RWPE1 (cell line): Measurements from ENCODE around the gene SLC4A3.
A peak's percentile ranks its signal among the peaks of the same experiment; 100 is the strongest.

Experiments
- CTCF ChIA-PET: fragments of 350-600 bp; sonication (Branson Sonifier 250); formaldehyde crosslinking; extraction: SDS; loops from one replicate; lab custom pipeline; 2021; lab: Yijun Ruan, JAX
- POLR2A ChIA-PET: fragments of 400-600 bp; formaldehyde crosslinking; extraction: SDS; loops from one replicate; lab custom pipeline; 2020; ENCODE audit warnings: antibody characterized with exemption; ENCODE audit not compliant: low non-redundant PET; lab: Yijun Ruan, JAX
- DNase-seq: peaks from one replicate; pipeline ENCODE4 v3.0.0; 2012; ENCODE audit warnings: low spot score
- H3K27ac ChIP-seq: fragments of 450-650 bp; 2 replicates; pipeline ENCODE4 v1.5.1; 2017
- TF ChIP-seq, protein P1 (sequence below): fragments of 450-650 bp; conservative IDR thresholded peaks from 2 replicates; pipeline ENCODE4 v1.5.1; 2017; ENCODE audit warnings: low read depth, mild to moderate bottlenecking

The SLC4A3 gene

DNA sequence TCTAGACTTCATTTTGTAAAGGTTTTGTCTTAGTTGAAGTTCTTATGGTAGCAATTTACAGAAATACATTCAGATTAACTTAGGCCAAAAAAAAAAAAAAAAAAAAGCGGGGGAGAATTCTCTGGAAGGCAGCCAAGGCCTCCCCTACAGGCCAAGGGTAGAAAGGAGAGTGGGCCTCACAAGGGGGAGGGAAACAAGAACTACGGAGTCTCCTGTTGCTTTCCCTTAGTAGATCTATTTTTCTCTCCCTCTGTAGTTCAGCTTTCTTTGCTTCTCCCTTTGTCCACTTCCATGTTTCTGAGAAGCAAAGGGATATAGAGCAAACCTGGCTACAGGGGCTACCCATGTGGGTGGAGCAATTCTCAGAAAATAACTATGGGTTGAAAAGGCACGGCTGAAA, 32.2 kb upstream of the SLC4A3 start:
- H3K27ac ChIP-seq: no peak overlapping the region
- DNase-seq: no peak
- POLR2A ChIA-PET: no interaction called here
- CTCF ChIA-PET: interaction anchor here (0.6 to 0.8 kb wide), 2 partner anchors 43 to 322 kb away, joined by 3 read pairs; no protein-coding TSS in a partner anchor
- TF ChIP-seq, protein P1, sequence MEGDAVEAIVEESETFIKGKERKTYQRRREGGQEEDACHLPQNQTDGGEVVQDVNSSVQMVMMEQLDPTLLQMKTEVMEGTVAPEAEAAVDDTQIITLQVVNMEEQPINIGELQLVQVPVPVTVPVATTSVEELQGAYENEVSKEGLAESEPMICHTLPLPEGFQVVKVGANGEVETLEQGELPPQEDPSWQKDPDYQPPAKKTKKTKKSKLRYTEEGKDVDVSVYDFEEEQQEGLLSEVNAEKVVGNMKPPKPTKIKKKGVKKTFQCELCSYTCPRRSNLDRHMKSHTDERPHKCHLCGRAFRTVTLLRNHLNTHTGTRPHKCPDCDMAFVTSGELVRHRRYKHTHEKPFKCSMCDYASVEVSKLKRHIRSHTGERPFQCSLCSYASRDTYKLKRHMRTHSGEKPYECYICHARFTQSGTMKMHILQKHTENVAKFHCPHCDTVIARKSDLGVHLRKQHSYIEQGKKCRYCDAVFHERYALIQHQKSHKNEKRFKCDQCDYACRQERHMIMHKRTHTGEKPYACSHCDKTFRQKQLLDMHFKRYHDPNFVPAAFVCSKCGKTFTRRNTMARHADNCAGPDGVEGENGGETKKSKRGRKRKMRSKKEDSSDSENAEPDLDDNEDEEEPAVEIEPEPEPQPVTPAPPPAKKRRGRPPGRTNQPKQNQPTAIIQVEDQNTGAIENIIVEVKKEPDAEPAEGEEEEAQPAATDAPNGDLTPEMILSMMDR: no peak

DNA sequence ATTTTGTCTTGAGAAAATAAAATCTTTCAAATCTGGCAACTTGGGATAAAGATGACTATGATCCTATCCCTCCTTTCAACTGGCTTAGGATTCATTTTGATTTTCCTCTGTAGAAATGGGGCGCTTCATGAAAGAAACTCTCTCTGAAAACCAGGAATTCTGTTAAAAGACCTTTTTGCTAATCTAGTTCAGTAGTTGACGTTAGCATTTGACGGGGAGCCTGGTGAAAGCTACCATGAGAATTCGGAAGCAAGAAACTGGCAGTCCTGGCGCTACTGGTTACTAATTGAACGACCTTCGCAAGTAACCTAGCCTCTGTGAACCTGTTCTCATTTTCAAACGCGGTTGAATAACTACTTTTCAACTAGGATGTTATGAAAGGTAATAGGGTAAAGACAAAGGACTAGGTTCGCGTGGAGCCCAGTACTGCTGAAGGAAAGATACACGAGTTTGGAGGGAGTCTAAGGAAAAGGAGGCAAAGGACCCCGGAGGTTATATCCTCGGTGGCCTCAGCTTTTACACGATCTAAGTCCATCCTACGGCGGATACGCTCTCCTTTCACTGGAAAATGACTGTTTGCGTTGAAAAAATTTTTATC, 30.4 kb upstream of the SLC4A3 start:
- ChIA-PET CTCF (interaction anchor here (0.5 to 1.6 kb wide), 3 partner anchors 36 to 87 kb away, joined by 3 to 5 read pairs (median 5); no protein-coding TSS in a partner anchor), POLR2A (interaction anchor here (1.1 to 1.3 kb wide), 2 partner anchors 26 to 309 kb away, joined by 3 to 4 read pairs; partner anchors contain the start of gene OBSL1)
- peak overlapping the region; percentile 89 for H3K27ac ChIP-seq
- no peak for DNase-seq
- TF ChIP-seq, protein P1: no peak

DNA sequence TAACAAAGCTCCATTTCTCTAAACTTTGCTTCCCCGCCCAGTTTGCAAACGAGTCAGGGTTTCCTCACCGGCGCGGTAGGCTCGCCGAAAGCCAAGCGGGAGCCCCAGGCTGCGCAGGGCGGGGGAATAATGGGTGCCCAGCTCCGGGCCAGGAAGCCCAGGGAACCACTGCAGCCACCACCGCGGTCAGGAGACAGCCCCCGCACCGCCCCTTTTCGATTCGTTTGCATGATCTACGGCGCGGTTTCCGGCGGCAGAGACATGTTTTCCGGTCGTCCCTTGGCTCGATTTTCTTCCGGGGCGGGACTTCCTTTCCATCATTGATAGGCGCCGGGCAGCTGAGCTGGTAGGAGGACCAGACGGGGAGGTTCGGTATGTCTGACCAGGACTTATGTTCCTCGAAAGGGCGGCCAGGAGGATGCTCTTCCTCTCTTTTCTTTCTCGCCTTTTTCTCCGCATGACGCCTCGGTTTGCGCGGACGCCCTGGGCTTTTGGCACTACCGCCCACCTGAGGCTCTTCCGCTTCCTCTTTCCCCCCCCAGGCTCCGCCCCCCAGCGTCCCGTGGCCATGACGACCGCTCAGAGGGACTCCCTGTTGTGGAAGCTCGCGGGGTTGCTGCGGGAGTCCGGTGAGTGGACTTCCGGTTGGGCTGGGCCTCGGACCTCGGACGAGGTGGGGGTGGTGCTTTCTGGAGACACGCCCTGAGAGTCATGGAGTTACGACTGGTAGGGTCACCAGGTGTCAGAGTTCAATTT, 29.7 kb upstream of the SLC4A3 start, which contains the start of gene STK11IP:
STK11IP (plus strand) TSS at position 306 of the 756 bp plus-strand sequence; CDS start at position 569, 263 bp downstream.
- TF ChIP-seq, protein P1: no peak
- CTCF ChIA-PET: interaction anchor here (0.6 to 1.6 kb wide), 3 partner anchors 28 to 45 kb away, joined by 3 to 5 read pairs (median 5); no protein-coding TSS in a partner anchor
- peak; percentile 99 for DNase-seq
- H3K27ac ChIP-seq: peak within 1 kb of the TSS; percentile 89
- POLR2A ChIA-PET: interaction anchor here (1.1 to 1.3 kb wide), 2 partner anchors 27 to 310 kb away, joined by 3 to 4 read pairs; partner anchors contain the start of gene OBSL1

DNA sequence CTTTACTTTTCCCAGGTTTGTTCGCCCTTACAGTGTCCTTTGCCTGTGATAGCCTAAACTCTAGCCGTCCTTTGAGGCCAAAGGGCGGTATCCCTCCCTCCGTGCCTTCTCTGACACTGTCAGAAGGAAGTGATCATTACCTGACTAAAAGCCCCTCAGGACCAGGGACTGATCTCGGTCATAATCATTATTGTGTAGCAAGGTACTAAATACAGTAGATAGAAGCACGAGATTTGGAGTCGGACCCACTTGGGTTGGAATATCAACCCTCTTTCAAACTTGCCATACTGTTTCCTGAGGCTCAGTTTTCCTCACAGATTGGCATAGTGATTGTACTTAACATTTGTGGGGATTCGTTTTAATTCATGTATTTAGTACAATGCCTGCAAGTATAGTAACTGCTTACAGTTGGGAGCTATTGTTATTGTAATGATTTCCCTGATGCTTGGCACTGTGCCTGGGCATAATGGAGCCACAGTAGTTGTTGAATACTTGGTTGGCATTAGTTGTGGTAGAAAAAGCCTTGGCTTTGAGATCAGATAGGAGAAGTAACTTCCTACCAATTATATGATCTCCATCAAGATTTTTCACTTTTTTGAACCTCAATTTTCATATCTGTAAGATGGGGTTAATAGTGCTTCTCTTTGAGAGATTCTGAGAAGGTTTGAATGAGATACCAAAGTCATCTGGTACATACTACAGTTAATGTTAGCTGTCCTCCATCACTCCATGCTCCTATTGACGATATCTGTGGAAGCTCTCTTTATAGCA, 28.9 kb upstream of the SLC4A3 start:
- peak overlapping the region; percentile 89 for H3K27ac ChIP-seq
- CTCF ChIA-PET: interaction anchor here (0.6 to 1.6 kb wide), 2 partner anchors 38 to 474 kb away, joined by 5 read pairs; no protein-coding TSS in a partner anchor
- DNase-seq: no peak

DNA sequence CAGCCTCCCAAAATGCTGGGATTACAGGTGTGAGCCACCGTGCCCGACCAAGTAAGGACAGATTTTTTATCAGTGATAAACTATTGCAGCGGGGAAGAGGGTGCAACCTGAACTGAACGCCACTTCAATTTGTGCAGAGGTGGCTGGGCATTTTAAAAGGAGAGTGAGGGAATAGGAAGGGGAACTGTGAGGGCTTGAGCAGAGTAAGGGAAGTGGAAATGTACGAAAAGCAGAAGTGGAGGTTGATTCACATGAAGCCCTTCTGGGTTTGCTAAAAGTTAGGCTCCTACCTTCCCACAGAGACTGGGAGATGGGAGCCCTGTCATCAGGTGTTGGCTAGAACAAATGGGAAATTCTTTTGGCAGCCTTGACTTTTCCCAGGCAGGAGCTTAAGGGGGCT, 23.7 kb upstream of the SLC4A3 start:
- no peak for DNase-seq
- ChIA-PET CTCF (no interaction called here), POLR2A (no interaction called here)
- TF ChIP-seq, protein P1: no peak
- no peak overlapping the region for H3K27ac ChIP-seq

More for the DNA sequence above, 28.9 kb upstream of the SLC4A3 start:
- TF ChIP-seq, protein P1: no peak
- POLR2A ChIA-PET: no interaction called here

DNA sequence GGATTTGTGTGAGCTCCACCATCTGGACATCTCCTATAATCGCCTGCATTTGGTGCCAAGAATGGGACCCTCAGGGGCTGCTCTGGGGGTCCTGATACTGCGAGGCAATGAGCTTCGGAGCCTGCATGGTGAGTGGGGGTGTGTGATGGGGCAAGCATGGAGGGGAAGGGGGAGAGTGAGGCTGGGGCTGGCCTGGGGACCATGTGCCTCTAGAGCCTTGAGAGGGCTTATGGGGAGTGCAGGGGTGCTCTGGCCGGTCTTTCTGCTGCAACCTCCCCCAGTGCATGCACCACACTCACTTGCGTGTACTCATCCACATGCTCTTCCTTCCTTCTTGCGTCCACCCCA, 21.8 kb upstream of the SLC4A3 start:
- H3K27ac ChIP-seq: no peak overlapping the region
- ChIA-PET CTCF (no interaction called here), POLR2A (no interaction called here)
- TF ChIP-seq, protein P1: no peak
- DNase-seq: no peak
